ENCODE data around the gene ZNF652.

DNA sequence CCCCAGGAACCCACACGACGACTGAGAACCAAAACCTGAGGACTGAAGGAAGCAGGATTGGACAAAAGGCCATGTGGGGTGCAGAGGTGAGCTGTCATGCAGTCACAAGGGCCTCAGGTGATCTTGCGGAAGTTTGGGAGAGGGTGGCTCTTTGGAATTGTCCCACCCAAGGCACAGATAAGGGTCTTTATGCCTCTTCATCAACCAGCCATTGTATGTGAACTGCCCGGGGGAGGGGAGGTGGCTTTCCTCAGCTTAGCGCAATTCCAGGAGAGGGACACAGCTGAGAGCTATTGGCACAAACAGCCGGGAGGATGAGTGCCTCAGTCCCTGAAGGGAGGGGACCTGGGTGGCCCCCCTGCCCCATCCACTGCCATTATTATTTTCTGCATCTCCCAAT, 76.3 kb downstream of the ZNF652 start:
- TF ChIP-seq, protein P1, sequence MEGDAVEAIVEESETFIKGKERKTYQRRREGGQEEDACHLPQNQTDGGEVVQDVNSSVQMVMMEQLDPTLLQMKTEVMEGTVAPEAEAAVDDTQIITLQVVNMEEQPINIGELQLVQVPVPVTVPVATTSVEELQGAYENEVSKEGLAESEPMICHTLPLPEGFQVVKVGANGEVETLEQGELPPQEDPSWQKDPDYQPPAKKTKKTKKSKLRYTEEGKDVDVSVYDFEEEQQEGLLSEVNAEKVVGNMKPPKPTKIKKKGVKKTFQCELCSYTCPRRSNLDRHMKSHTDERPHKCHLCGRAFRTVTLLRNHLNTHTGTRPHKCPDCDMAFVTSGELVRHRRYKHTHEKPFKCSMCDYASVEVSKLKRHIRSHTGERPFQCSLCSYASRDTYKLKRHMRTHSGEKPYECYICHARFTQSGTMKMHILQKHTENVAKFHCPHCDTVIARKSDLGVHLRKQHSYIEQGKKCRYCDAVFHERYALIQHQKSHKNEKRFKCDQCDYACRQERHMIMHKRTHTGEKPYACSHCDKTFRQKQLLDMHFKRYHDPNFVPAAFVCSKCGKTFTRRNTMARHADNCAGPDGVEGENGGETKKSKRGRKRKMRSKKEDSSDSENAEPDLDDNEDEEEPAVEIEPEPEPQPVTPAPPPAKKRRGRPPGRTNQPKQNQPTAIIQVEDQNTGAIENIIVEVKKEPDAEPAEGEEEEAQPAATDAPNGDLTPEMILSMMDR (IDR thresholded peaks at IDR 0.05): no peak
- no peak for TF ChIP-seq POLR2A (IDR thresholded peaks at IDR 0.05)
- TF ChIP-seq POLR2AphosphoS5 (IDR thresholded peaks at IDR 0.05): no peak

All from prostate gland (tissue), 2 donors.